ENCODE data around the gene CNTNAP2.

GRCh38 chr7:146656988-146657387 lies 540.4 kb downstream of the CNTNAP2 start:
- no peak for TF ChIP-seq EP300 (IDR thresholded peaks at IDR 0.05)
- TF ChIP-seq CTCF (IDR thresholded peaks at IDR 0.05): no peak
